Medulla oblongata (tissue), 1 donor: ENCODE measurements around the gene MSRB1.

ENCODE experiments used
- DNase-seq: peaks from one replicate; pipeline ENCODE4 v3.0.0-alpha.2; 2015; ENCODE audit errors: extremely low spot score

The MSRB1 gene, protein sequence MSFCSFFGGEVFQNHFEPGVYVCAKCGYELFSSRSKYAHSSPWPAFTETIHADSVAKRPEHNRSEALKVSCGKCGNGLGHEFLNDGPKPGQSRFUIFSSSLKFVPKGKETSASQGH

DNA sequence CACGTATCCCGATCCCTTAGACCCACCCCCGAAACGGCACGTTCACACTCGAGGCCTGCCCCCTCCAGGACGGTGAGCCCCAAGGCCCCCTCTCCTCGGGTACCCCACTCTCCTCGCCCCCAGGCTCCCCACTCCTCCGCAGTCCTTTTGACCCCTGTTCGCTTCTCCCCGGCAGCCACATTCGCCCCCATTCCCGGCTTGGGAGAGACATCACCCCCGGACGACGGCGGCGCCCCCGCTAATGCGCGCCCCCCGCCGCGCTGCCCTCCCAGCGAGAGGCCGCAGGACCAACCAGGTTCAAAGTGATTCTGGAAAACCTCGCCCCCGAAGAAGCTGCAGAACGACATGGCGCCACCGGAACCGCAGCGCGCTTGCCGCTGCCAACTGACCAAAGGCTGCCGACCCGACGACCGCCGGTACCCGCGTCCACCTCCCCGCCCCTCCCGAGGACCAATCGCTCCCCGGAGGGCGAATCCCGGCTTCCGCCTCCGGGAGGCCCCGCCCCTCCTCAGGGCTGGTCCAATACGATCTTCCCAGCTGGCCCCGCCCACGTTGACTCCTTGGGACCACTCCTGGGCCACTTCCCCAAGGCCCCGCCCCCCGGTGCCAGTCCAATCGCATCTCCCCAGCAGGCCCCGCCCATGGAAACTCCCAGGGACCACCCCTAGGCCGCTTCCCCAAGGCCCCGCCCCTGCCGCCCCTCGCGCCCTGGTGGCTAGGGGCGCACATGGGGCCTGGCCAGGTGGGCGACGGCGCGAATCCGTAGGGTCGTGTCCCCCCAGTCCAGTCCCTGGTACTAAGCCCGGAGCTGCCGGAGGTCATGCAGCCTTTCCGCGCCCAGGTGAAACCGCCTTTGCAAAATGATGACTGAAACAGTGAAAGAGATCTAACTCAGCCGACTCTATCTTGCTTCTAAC lies at the start of gene MSRB1:
Gene MSRB1 (minus strand): TSS at position 390 of the 917 bp plus-strand sequence. CDS start 43 bp downstream, at position 347.
- peak; percentile 100 for DNase-seq

DNA sequence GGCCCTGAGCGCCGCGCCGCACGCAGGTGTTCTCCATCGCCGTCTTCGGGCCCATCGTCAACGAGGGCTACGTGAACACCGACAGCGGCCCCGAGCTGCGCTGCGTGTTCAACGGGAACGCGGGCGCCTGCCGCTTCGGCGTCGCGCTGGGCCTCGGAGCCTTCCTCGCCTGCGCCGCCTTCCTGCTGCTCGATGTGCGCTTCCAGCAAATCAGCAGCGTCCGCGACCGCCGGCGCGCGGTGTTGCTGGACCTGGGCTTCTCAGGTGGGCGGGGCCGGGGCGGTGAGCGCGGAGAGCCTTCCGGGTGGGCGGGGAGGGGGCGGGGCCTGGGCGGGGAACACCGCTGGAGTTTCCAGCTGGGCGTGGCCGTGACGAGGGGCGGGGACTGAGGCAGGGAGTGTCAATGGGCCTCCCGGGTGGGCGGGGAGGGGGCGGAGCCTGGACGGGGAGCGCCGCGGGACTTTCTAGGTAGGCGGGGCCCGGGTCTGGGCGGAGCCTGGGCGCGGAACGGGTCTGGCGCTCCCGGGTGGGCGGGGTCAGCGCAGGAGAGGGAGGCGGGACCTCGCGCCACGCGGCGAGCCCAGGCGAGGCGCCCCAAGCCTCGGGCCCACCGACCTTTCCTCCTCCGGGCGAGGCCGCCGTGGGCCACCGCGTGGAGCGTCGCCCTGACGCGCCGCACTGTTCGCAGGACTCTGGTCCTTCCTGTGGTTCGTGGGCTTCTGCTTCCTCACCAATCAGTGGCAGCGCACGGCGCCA lies 49.1 kb upstream of the MSRB1 start:
- DNase-seq: peak; percentile 79

DNA sequence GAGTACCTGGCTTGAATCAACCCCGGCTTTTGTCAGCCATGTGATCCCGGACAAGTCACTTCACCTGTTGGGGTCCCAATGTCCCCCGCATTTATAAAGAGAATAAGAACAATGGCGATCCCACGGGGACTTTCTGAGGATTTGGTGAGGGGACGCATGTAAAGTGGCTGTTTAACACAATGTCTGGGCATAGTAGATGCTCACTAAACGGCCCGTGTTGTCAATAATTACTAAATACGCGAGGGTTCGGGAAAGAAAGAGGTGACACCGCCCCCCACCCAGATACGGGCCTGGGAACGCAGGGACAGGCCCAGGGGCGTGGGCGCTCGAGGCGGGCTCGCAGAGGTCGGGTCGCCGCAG lies 48.6 kb upstream of the MSRB1 start:
- DNase-seq: no peak

DNA sequence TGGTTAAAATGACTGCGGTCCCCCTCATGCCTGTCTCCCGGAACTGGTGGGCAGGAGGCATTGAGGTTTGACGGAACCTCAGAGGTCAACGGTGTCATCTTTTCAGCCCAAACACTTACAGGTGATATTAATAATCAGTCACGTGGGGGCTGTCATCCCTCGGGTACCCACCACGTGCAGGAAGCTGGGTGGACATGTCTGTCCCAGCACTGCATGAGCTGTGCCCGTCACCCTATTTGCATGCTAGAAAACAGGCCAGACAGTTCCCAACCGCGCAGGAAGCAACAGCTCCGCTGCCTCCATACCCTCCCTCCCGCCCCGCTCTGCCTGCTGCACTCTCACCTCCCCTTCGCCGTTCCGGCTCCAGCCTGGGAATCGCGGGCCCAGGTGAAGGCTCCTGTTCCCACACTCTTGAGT lies 48.1 kb upstream of the MSRB1 start:
- DNase-seq: no peak

DNA sequence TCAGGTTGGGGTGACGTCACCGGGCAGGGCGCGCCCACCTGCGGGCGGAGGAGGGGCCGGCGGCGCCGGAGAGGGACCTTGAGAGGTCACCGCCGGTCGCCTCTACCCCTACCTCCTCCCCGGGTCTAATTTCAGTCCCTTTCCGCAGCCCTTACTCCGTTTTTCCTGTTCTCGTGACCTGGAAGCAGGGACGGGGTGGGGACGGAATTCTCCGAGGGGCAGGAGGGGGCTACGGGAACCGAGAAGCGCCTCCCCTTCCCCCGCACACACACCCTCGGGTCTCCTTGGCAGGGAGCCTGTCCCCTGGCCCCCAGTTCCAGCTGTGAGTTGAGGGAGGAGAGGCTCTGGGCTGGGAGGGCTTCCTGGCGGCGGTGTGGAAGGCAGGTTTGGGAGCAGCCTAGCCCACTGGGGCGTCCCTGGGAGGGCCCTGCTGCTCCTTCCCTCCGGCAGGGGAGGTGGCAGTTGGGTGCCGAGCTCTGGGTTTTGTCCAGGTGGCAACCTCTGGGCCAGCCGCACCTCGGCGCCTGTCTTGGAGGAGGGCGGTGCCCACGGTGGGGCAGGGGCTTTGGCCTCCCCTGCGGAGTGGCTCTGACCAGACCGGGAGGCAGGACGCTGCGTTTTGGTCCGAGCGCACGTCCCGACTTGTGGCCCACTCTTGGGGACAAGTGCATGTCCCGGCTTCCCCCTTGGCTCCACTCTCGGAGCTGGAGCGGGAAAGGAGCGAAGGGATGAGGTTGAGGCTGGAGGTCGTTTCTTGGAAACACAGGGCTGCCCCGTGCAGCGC lies 47.5 kb upstream of the MSRB1 start:
- no peak for DNase-seq

DNA sequence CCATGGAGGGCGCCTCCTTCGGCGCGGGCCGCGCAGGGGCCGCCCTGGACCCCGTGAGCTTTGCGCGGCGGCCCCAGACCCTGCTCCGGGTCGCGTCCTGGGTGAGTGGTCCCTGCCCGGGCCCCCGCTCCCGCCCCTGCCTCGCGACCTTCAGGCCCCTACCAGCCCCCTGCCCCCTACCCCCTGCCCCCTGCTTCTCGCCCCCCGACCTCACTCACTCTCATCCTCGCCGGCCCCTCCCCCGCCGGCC lies 47.0 kb upstream of the MSRB1 start:
- DNase-seq: no peak

DNA sequence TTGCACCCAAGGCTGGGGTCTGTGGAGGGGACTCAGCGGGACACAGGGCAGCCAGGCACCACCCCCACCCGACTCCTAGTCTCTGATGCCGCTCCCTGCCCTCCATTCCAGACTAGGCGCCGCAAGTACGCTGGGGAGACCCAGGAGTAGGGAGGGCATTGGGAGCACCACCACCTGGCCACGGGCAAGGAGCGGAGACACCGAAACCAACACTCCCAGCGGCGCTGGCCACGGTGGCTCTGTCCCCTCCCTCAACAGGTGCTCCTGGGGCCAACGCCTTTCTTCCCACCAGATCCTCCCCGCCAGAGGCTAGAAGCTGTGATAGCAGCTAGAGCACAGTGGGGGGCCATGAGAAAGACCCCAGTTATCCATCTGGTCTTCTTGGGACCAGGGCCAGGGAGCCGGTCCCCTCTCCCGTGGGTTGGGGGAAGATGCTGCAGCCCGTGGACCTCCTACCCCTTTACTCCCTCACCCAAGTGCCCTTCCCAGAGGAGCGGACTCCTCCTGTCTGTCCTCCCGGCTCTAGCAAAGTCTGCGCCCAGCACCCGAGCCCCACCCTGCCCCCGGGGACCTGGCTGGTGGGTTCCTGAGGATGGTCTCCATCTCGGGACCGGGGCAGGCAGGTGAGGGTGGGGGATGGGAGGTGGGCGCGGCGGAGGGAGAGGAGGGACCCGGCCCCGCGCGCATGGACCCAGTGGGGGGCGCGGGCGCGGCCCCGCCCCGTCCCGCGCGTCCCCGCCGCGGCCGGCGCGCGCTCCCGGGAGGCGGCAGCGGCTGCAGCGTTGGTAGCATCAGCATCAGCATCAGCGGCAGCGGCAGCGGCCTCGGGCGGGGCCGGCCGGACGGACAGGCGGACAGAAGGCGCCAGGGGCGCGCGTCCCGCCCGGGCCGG lies 46.5 kb upstream of the MSRB1 start, which contains the start of gene SYNGR3:
Gene SYNGR3 (plus strand): TSS at position 762 of the 892 bp plus-strand sequence. CDS start 133 bp downstream, outside the sequence.
- DNase-seq: no peak

DNA sequence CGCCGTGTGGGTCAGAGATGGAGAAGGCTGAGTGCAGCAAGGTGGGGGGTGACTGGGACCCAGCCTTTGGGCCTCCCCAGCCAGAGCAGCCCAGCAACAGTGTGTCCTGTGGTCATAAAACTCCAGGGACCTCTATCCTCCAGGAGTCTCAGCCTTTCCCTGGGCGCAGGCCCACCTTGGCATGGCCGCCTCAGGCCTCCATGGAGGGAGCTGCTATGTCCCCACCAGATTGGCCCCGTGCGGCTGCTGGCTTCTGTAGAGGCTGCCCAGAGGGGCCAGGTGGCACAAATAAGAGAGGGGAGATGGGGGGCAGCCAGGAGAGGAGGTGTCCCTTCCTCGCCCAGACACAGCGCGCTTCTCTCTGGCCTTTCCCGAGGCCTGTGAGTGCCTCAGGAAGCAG lies 44.2 kb upstream of the MSRB1 start:
- DNase-seq: no peak

DNA sequence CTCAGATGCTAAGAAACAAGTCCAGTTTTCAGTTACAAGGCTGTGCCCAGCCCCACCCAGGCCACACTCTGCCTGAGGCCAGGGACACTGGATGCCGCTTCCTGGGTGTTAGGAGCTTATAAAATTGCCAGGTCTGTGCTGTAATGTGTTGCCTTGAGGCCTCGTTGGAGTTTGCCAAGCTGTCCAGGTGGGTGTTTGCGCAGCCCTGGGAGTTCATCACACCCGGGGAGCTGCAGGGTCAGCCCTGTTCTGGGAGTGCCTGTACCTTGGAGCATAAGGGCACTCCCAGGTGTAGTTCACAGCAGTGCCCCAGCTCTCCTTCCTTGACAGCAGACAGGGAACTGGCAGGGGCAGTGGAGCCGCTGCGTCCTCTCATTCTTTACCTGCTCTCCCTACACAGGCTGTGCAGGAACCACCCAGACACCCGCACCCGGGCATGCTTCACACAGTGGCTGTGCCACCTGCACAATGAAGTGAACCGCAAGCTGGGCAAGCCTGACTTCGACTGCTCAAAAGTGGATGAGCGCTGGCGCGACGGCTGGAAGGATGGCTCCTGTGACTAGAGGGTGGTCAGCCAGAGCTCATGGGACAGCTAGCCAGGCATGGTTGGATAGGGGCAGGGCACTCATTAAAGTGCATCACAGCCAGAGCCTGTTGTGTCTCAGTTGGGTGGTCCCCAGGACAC lies 42.6 kb upstream of the MSRB1 start:
- no peak for DNase-seq

DNA sequence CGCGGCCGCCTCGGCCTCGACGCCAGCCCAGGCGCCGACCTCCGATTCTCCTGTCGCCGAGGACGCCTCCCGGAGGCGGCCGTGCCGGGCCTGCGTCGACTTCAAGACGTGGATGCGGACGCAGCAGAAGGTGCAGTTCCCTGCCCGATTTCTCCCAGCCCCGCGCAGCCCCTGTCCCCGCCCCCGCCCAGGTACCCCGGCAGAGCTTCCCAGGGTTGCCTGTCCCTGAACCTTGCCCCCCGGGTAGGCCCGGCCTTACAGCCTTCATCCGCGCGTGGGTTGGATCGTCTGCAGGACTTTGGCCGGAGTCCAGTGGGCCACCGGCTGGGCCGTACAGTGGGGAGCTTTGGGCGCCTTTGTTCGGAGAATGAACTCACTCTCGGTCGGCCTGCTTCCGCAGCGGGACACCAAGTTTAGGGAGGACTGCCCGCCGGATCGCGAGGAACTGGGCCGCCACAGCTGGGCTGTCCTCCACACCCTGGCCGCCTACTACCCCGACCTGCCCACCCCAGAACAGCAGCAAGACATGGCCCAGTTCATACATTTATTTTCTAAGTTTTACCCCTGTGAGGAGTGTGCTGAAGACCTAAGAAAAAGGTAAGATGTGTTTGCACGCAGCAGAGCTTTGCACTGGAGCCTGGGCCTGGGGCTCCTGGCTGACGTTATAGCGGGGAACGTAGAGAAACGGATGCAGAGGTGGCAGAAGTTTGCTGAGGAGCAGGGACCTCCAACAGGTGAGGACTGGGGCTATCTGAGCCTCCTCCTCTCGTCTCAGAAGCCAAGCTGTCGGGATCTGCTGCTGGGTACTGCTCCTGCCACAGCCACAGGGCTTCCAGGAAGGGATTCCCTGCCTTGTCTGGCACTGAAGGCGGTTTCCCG lies 41.6 kb upstream of the MSRB1 start:
- DNase-seq: no peak

DNA sequence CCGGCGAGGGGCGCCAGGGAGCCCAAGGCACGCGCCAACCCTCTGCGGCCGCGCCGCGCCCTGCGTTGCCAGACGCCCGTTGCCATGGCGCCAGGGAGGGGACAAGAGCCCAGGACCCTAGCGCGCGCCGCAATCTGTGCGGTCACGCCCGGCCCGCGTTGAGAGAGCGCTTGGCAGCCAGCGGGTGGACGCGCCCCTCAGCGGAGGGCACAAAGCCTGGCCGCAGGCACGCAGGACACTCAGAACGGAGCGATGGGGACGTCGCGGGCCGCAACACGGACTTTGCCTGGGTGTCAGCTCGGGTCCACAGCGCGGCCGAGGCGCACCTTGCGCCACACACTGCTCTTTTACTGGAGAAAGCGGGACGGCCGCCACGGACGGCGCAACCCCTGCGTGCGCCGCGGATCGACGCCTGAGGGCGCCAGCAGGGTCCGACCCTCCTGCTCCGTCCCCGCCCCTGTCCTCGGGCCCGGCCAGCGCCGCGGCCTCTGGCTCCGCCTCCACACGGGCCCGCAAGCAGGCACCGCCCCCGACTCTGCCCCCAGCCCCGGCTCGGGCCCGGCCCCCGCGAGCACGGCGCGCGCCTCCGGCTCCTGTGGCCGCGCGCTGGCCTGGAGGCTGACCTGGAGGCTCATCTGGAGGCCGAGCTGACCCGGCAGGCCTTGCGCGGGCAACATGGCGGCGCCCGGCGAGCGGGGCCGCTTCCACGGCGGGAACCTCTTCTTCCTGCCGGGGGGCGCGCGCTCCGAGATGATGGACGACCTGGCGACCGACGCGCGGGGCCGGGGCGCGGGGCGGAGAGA lies 40.7 kb upstream of the MSRB1 start, which contains the start of gene GFER:
Gene GFER (plus strand): TSS at position 650 of the 803 bp plus-strand sequence. CDS start 26 bp downstream, at position 676.
- peak; percentile 92 for DNase-seq

DNA sequence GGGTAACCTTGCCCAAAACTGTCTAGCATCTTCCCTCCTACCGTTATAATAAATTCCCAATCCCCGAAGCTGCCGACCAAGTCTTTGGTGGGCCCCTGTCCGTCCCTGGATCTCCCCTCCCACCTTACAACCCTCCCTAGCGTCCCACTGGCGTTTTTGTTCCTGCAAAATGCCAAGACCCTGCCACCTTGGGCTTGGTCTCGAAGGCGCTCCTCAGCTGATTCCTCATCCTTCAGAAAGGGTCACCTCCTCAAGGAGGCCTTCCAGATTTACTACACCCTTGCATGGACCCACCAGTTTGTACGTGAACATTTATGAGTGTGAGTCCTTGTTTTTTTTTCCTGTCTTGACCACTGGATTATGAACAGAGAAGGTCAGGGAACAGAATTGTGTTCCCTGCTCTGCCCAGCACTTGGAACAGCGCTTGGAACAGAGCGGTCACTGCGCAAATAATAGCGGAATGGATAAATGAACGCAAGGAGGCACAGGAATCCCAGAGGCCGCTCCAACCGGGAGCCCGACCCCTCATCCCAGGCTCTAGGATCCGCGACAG lies 40.1 kb upstream of the MSRB1 start:
- no peak for DNase-seq

DNA sequence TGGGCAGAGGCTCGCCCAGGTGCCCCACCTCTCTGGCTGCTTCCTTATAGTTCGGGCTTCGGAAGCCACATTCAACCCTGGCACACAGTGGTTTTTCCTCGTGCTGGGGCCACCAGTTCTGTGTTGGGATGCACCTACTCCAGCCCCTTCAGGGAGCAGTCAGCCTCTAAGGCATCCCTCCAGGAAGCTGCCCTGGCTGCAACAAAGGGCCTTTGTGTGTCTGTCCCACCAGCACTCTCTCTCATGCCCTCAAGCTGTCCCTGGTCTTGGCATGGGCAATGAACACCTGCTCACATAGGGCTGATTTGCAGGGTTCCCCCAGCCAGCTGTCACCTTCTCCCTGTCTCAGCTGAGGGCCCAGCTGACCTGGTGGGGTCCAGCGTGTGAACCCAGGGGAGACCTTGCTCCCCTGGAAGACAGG lies 39.0 kb upstream of the MSRB1 start:
- DNase-seq: peak; percentile 63

DNA sequence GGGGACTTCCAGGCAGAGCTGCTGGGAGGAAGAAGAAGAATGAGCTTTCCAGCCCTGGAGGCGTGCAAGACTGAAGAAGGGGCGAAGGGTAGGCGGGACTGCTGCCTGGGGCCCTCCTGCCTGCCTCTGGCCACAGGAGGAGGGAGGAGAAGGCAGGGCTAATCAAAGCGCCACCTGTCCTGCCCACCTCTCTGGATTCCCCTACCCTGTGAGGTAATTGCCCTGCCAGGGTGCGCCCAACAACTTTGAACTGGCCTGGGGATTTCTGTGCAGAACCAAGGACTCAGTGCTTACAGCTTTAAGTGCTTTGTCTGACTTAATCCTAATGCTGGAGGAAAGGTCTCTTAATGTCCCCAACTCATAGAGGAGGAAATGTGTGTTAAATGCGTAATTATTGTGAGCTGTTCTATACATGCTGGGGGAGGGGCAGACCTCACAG lies 38.4 kb upstream of the MSRB1 start, which contains the start of gene NOXO1:
Gene NOXO1 (minus strand): TSS at position 72 of the 439 bp plus-strand sequence. CDS start 290 bp downstream, outside the sequence.
- no peak for DNase-seq

DNA sequence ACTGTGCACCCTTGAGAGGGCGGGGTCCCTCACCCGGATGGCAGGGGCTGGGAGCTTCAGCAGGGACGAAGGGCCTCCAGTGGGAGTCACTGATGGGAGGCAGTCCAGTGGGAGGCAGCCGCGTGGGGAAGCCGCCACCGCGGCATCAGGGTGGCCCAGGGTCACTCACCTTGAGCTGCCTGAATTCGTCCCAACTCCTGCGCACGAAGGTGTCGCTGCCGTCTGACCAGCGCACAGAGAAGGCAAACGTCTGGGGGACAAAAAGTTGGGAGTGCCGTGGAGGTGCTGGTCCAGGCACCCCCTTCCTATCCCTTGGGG lies 37.7 kb upstream of the MSRB1 start:
- DNase-seq: no peak

DNA sequence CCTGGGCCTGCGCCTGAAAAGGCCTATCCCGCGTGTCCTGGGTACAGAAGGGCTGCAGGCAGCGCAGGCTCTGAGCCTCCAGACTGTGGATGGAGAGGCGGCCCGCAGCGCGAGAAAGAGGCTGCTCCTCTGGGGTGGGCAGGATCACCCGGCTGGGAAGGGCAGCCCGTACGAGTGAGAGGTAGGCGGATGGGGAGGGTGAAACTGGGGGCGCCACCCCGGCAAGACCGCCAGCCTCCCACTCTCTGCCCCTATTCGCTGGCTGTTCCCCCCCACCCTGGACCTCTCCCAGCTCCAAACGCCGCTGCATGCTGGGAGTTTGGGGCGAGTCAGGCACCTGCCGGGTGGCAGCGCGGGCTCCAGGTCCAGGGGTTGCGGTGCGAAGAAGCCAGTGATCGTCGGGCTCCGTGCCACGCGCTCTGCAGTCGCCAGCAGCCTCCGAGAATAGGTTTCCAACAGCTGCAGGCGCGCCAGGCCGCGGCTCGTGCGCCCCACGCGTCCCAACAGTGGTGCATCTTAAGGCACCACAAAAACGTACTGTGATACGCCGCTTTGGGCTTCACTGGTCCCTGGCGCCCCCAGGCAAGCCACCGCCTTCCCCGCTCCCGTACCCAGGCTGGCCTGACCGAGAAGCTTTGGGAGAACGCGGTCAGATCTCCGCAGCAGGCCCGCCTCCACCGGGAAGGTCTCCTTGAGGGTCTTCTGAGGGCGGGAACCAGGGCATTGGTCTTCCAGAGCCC lies 37.2 kb upstream of the MSRB1 start:
- DNase-seq: no peak
